ENCODE results near the gene CTNNA3.

GRCh38 chr10:66941491-66941890 is 754.5 kb downstream of the CTNNA3 start:
- TF ChIP-seq CTCF (conservative IDR thresholded peaks at IDR 0.05; ENCODE audit: low read length) (no peak), EZH2phosphoT487 (IDR thresholded peaks at IDR 0.05; ENCODE audit: borderline replicate concordance) (no peak)
